Neutrophil (primary cell): ENCODE results near the gene FSTL4.

Experiments used
- H3K27ac ChIP-seq: fragments of 200-600 bp; sonication (generic); 2 replicates; pipeline ENCODE4 v1.5.1; 2016; ENCODE audit warnings: mild to moderate bottlenecking, moderate library complexity
- H3K27me3 ChIP-seq: fragments of 200-600 bp; sonication (generic); 2 replicates; pipeline ENCODE4 v1.6.0; 2016; ENCODE audit warnings: mild to moderate bottlenecking
- H3K36me3 ChIP-seq: fragments of 200-600 bp; sonication (generic); 2 replicates; pipeline ENCODE4 v1.5.1; 2017
- H3K4me1 ChIP-seq, 2 experiments: fragments of 200-600 bp in 1 of 2; sonication (generic) in 1 of 2; 1 replicate in 1 of 2; 2 replicates in 1 of 2; pipeline versions ENCODE4 v1.5.1 to v1.6.1; 2013 to 2016; ENCODE audit warnings: low read depth in 1 of 2, low read length in 1 of 2, mild to moderate bottlenecking in 1 of 2, moderate library complexity in 1 of 2; ENCODE audit not compliant: control insufficient read depth in 1 of 2, insufficient read depth in 1 of 2
- H3K4me3 ChIP-seq, 2 experiments: fragments of 200-600 bp in 1 of 2; sonication (generic) in 1 of 2; 1 replicate in 1 of 2; 2 replicates in 1 of 2; pipeline ENCODE4 v1.5.1; 2013 to 2016; ENCODE audit warnings: low read depth in 1 of 2, low read length in 1 of 2, mild to moderate bottlenecking in 1 of 2, moderate library complexity in 1 of 2
- H3K9me3 ChIP-seq: fragments of 200-600 bp; sonication (generic); 2 replicates; pipeline ENCODE4 v1.5.1; 2016
- CTCF ChIP-seq: fragments of 200-600 bp; sonication (generic); IDR thresholded peaks from 2 replicates; pipeline ENCODE4 v1.5.1; 2016; ENCODE audit warnings: antibody characterized with exemption

Gene FSTL4

DNA sequence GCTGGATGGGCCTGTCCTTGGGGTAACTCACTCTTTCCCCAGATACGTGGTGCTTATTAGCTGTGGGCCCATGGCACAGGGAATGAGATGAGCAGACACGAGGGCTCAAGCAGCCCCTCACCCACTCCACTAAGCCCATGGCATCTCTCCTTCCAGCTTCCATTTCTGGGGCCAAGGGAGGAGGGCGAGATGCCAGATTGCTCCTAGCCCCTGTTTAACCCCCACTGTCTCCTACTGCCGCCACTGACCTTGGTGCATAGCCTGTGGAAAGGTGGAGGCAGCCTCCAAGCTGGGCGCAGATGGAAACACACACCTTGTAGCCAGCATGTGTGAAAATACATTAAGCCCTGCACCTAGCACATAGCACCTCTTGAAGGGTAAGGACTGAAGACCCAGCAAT is 167.6 kb downstream of the FSTL4 start:
- Histone ChIP-seq H3K9me3 (no peaks in the 10 kb centered on the region), H3K4me1 (no peaks in the 10 kb centered on the region), H3K4me3 (no peak overlapping the region), H3K36me3 (no peaks in the 10 kb centered on the region), H3K27me3 (no peaks in the 10 kb centered on the region), H3K27ac (no peak overlapping the region)
- TF ChIP-seq CTCF = no peak

DNA sequence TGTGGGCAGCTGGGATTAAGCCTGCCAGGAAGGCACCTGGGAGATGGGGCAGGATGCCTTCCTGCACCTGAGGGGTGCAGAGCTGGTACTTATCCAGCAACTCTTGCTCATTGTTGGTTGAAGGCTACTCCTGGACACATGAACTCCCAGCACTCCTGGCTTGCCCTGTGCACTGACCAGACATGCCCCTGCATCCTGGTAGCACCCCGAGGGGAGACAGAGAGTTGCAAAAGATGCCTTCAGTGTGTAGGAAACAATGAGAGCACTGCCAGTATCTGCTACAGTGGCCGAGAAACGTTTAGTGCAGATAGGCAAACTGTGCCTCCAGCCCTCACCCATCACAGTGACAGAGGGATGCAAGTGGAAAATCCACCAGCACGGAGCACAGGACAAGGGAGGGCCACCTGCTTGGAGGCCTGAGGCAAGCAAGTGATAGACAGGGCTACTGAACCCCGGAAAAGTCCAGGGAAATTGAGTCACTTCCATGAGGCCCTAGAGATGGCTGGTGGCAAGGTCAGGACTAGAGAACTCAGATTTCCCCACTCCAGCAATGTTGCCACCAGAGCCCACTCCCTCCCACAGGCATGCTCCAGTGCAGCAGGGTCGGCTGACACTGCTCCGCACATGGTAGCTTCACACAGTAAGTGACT is 171.1 kb downstream of the FSTL4 start:
- TF ChIP-seq CTCF = no peak
- no peaks in the 10 kb centered on the region for H3K9me3 ChIP-seq
- H3K36me3 ChIP-seq = no peaks in the 10 kb centered on the region
- H3K4me3 ChIP-seq = no peak overlapping the region
- H3K27me3 ChIP-seq = peaks cover 20% of the 10 kb centered on the region
- no peaks in the 10 kb centered on the region for H3K4me1 ChIP-seq
- H3K27ac ChIP-seq = no peak overlapping the region

- Histone ChIP-seq H3K36me3 (no peaks in the 10 kb centered on the region), H3K4me1 (no peaks in the 10 kb centered on the region), H3K4me3 (no peak overlapping the region), H3K27me3 (peaks cover 26% of the 10 kb centered on the region), H3K27ac (no peak overlapping the region), H3K9me3 (no peaks in the 10 kb centered on the region)
- no peak for TF ChIP-seq CTCF
These were observed 171.8 kb downstream of the FSTL4 start for GRCh38 chr5:133440467-133441115.

DNA sequence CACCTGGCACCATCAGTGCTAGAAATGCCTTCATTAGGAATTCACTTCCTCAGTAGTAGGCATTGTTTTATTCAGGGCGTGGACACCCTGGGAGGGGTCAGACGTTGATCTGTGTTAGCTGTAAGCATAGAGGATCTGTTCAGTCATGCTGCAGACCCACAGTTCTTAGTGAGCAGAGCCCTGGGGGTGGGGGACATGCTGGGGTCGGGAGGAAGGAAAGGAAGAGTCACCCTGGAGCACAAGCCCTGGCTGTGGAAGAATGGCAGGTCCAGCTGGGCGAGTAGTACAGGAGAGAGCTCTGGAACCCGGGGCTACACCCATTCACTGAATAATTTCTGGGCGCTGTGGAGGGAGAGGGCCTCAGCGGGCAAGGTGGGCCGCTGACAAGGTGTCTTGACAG is 172.5 kb downstream of the FSTL4 start:
- Histone ChIP-seq H3K9me3 (no peaks in the 10 kb centered on the region), H3K4me3 (no peak overlapping the region), H3K27me3 (peaks cover 32% of the 10 kb centered on the region), H3K27ac (no peak overlapping the region), H3K4me1 (no peaks in the 10 kb centered on the region), H3K36me3 (no peaks in the 10 kb centered on the region)
- no peak for TF ChIP-seq CTCF

DNA sequence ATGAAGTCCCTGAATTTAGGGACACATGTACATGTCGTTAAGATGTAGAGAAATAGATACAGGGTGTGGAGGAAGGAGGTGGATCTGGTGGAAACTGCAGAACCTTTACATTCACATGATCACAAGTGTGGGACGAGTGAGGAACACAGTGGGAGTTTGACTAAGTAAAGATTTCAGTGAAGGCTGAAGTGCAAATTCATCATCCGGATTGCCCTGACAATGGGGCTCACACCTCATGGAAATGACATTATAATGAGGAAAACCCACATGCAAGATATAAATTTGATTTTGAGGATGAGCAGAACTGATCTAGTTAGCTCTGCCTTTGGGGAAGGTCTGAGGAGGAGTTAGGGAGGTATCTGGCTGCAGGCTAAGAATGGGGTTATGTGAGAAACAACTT is 173.9 kb downstream of the FSTL4 start:
- no peak for TF ChIP-seq CTCF
- peaks cover 46% of the 10 kb centered on the region for H3K27me3 ChIP-seq
- no peak overlapping the region for H3K27ac ChIP-seq
- no peak overlapping the region for H3K4me3 ChIP-seq
- no peaks in the 10 kb centered on the region for H3K4me1 ChIP-seq
- no peaks in the 10 kb centered on the region for H3K36me3 ChIP-seq
- no peaks in the 10 kb centered on the region for H3K9me3 ChIP-seq
